ENCODE measurements around the gene USP20.
A peak's percentile ranks its signal among the peaks of the same experiment; 100 is the strongest.

Gene USP20

DNA sequence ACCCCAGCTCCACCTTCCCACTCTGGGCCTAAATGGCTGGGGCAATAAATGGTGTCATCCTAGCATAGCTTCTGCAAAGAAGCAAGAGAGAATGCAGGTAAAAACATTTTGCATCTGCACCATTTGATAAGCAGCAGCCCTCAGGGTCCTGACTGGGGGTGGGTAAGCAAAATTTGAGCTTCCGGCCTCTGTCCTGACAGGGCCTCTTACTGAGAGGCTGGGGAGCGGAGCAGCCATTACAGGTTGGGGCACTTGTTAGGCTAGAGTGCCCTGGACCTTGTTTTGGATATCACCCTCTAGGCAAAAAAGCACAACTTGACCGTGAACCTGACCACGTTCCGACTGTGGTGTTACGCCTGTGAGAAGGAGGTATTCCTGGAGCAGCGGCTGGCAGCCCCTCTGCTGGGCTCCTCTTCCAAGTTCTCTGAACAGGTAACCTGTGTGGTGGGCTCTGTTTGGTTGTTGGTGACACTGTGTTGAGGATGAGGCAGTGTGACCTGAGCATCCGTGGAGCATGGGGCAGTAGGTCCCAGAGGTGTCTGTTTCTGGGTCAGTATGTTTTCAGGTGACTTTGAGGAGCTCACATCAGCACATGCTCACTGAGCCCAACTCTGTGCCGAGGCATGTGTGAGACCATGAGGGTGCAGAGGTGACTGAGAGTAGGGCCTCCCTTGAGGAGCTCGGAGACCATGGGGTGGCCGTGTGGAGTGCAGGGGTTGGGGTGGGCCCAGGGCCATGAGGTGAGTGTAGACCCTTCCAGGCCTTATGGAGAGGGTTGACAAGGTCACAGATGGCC is 23.1 kb downstream of the USP20 start:
- no peak for DNase-seq

DNA sequence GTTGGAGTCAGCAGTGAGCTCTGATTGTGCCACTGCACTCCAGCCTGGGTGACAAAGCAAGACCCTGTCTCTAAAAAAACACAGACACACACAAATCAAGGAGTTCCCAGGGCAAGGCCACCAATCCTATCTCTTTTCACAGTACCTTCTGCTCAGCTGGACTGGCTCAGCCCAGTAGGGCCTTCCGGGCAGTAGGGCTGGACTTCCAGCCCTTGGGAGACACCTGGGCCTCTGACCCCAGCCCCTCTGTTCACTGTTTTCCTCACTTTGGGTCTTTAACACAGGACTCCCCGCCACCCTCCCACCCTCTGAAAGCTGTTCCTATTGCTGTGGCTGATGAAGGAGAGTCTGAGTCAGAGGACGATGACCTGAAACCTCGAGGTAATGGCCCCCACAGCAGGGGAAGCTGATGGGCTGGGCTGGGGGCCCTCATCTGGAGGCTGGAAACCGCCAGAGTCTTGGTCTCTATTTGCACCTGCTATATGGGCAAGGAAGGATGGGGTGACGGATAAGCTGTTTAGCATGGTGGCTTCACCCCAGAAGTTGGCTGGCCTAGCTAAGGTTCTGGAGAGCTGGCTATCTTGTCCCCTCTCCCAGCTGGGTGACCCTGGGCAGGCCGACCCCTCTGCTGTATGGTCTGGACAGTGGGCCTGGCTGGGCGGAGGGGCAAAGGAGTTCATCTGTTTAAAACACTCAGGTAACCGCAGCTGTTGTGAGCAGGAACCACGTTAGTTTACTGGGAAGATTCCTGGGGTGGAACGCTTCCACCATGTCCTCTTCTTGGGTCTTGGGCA is 25.6 kb downstream of the USP20 start:
- no peak for DNase-seq

DNA sequence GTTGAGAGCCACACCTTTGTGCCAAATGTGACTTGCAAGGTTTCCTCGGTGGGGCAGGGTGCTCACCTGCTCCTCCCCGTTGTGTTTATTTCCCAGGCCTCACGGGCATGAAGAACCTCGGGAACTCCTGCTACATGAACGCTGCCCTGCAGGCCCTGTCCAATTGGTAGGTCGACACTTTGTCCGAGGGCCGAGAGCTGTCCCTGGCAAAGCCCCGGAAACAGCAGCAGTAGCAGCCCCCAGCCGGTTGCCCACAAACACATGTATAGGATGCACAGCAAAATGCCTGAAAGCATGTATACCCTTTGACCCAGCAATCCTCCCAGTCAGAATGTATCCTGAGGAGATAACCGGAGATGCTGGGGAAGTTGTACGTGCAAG is 26.2 kb downstream of the USP20 start:
- DNase-seq = no peak

DNA sequence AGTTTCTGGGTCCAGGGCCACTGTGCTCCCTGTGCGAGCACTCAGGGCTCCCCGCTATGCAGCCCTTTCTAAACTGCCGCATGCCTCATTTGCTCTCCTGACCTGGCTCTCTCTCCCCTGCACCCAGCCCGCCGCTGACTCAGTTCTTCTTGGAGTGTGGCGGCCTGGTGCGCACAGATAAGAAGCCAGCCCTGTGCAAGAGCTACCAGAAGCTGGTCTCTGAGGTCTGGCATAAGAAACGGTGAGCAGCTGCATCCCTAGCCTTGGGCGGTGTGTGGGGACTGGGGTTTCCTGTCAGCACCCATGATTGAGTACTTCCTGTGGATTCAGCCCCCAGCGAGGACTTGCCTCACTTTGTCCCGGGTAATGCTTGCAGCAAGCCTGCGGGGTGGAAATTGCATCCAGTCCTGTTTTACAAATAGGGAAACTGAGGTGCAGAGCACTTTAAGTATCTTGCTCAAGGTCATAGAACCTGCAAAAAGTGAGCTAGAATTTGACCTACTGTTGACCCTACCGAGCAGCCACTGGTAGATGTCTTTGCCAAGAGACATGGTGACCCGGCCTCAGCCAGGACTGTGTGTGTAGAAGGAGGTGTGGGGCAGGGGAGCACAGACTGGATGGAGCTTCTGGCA is 27.9 kb downstream of the USP20 start:
- no peak for DNase-seq

DNA sequence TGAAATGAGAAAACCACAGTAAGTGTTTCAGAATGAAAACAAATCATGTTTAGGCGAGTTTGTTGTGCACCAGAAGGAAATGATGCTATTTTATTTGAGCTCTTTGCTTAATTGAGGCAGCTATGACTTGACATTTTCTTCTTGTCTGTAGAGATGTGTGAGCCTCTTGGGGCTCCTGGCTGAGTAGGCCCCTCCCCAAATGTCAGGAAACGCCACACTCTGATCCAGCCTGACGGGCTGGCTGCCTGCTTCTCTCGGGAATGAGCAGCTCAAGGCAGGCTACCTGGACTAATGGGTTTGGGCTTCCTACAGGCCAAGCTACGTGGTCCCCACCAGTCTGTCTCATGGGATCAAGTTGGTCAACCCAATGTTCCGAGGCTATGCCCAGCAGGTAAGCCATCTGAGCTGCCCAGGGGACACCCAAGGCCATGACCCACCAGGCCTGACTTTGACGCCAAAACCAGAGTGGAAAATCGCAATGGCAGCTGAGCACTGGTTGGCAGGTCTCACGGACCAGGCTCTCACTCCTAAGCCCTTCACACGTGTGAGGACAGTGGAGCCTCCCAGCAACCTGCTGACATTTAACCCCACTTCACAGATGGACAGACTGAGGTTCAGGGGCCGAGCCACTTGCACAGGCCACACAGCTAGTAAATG is 29.9 kb downstream of the USP20 start:
- DNase-seq = no peak

DNA sequence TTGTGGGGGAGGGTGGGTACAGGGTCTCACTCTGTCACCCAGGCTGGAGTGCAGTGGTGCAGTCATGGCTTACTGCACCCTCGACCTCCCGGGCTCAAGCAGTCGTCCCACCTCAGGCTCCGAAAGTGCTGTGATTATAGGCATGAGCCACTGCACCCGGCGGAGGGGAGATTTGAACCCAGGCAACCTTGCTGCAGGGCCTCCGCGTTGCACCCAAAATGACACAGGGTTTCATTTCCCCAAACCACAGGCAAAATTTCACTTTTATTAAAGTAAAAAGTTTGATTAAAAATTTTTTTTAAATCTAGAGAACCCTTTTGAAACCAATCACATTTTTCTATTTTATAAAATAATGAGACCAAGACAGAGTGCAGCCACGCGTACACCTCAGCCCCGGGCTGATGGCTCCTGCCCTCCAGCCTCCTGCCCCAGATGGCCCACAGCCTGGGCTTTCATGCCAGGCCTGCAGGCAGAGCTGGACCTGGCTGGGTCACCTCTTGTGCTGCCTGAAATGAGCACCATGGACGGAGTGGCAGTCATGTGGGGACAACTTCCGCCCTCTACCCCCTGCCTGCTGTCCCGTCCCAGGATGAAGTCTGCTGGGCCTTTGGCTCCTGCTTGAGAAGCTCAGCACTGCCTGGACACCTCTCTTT is 30.5 kb downstream of the USP20 start:
- no peak for DNase-seq

DNA sequence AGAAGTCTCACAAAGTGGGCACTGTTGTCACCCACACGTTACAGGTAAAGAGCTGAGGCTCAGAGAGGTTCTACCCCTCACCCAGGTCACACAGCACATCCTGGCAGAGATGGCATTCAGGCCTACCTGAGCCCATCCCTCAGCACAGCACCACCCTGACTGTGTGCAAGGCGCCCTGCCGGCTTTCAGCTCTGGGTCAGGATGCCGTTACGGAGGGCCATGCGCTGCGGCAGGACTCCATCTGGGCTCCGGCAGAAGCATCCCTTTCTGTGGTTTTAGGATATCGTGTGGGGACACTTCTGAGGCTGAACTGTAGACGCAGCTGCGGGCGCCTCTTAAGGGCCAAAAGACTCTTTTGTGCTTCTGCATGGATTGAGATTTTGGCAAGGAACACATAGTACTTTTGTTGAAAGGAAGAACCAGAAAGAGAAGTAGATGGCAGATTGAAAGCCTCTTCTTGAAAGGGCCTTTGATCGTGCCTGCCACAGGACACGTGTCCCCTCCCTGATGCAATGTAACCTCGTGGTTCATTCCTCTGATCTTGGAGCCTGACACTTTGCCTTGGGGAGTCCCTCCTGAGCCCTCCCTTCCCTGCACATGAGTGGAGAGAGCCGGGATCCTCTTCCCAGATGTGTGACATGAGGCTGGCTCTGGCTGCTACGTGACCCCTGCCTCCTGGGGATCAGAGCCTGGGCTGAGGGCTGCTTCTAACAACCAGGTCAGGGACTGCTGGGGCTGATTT is 31.3 kb downstream of the USP20 start:
- no peak for DNase-seq

DNA sequence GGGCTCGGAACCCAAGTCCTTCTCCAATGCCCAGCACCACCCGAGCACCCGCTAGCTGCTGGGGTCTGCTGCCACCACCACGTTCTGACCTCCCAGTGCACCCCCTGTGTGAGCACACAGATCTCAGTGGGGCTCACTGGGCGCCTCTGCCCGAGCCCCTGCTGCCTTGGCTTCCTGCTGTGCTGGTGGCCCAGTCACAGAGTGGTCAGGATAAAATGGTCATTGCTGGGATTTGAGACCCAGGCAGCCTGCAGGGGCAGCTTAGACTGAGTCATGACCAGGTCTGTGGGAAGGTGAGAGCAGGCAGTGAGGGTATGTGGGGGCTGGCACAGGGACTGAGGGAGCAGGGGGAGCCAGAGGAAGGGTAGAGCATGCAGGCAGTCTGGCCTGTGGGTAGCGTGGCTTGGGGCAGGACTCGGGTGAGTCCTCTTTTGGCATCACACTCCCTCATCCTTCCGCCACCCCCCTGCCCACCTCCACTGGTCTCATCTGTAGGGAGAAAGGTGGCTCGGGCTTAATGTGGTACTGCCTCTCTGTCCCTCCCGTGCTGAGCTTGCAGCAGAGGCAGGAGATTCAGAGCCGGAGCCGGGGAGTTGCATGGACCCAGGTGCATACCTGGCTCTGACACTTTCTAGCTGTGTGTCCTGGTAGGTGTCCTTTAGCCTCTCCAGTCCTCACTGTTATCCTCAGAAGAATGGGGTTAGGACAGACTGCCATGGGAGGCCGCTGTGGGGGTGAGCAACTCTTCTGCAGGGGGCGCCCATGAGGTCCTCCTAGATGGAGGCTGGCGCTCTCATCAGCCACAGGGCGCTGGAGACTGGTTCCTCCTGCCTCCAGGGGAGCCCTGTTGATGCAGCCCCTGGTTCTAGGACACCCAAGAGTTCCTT is 32.1 kb downstream of the USP20 start:
- no peak for DNase-seq

DNA sequence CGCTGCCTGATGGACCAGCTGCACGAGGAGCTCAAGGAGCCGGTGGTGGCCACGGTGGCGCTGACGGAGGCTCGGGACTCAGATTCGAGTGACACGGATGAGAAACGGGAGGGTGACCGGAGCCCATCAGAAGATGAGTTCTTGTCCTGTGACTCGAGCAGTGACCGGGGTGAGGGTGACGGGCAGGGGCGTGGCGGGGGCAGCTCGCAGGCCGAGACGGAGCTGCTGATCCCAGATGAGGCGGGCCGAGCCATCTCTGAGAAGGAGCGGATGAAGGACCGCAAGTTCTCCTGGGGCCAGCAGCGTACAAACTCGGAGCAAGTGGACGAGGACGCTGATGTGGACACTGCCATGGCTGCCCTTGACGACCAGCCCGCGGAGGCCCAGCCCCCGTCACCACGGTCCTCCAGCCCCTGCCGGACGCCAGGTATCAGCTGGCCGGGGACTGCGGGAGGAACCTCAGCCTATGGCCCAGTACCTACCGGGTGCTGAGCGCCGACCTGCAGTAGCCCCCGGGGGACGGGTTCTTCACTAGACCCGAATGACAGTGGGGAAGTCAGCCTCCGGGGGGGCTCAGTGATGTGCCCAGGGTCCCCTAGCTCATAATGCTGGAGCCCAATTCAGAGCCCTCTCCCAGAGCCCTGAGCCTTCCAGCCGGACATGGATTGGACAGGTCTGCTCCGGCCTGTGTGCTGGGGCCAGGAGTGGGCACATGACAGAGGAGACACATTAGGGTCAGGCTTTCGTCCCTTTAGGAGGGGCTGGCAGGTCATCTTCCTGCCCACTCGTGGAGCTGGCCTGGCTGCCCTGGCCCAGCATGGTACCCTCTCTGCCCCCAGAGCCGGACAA is 33.0 kb downstream of the USP20 start:
- DNase-seq = no peak

DNA sequence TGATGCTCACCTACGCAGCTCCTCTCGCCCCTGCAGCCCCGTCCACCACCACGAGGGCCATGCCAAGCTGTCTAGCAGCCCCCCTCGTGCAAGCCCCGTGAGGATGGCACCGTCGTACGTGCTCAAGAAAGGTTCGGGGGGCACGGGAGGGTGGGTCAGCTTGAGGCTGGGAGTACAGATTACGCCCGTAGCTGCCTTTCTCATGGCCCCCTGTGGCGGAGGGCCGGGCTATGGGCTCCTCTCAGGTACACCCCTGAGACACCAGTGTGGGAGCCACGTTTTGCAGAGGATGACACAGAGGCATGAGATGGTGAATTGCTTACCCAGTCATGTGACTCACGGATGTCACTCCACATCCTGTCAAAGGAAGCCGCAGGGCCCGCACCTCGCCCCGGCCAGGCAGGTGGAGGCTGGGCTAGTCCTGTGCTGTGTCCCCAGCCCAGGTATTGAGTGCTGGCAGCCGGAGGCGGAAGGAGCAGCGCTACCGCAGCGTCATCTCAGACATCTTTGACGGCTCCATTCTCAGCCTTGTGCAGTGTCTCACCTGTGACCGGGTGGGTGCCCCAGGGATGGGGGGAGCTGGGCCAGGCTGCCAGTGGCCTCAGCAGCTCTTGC is 33.7 kb downstream of the USP20 start:
- no peak for DNase-seq

DNA sequence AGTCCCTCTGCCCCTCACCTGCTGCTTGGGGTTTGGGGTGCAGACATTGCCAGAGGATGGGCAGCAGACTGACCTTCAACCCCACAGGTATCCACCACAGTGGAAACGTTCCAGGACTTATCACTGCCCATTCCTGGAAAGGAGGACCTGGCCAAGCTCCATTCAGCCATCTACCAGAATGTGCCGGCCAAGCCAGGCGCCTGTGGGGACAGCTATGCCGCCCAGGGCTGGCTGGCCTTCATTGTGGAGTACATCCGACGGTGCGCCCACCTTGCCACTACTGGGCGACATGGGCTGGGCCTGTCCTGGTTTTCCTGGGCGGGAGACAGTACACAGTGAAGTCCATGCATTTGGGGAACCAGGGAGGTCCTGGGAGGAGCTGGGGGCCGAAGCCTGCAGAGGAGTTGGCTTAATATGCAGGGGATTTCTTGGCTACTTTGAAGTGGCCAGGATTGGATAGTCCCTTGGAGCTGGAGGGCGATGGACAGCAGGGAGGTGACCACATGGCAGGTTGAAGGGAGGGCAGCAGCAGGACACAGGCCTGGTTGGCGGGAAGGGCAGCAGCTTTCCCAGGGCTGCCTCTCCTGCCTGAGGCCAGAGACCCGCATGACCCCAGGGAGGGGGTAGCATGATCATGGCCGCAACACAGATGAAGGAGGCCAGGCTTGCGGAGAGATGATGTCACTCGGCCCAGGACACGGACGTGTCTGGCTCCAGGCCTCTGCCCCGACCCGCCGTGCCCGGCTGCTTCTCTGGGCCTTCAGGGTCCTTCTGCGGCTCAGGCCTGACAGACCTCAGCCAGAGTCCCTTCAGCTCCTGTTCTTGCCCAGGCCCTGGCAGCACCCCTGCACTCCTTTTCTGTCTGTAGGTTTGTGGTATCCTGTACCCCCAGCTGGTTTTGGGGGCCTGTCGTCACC is 34.6 kb downstream of the USP20 start:
- no peak for DNase-seq

DNA sequence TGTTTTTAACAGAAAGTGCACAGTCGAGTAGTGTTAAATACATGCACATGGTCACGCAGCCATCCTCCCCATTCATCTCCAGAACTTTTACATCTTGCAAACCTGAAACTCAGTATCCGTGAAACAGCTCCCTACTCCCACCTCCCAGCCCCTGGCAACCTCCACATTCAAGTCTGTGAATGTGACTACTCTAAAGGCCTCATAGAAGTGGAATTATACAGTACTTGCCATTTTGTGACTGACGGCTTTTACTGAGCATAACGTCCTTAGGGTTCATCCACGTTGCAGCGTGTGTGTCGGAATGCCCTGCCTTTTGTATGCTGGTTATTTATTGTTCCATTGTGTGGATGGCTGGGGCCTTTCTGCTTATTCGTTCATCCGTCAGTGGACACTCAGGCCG is 35.8 kb downstream of the USP20 start:
- DNase-seq = no peak

DNA sequence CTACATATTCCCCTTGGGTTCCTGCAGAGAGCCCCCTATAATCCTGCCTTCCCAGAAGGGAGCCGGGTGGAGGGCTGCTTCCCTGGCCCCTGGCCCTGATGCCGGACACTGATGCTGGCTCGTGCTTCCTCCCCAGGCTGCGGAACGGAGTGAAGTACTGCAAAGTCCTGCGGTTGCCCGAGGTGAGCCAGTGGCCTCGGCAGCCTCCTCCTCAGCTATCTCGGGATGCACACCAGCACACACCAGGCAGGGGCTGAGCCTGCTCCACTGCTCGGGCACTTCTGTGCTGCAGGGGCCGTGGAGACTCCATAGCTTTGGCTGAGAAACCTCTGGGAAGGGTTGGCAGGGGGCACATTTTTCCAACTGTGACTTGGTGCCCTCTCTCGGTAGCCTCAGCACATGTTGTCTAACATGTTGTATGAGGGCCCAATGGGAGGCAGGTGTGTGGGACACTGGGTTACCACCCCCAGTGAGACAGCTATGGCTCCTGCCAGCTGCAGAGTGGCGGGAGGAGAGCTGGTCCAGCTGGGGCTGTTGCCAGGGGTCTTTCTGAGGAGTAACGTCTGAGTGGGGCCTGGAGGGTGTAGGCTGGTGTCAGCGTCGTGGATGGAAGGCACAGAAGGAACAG is 38.4 kb downstream of the USP20 start:
- no peak for DNase-seq

DNA sequence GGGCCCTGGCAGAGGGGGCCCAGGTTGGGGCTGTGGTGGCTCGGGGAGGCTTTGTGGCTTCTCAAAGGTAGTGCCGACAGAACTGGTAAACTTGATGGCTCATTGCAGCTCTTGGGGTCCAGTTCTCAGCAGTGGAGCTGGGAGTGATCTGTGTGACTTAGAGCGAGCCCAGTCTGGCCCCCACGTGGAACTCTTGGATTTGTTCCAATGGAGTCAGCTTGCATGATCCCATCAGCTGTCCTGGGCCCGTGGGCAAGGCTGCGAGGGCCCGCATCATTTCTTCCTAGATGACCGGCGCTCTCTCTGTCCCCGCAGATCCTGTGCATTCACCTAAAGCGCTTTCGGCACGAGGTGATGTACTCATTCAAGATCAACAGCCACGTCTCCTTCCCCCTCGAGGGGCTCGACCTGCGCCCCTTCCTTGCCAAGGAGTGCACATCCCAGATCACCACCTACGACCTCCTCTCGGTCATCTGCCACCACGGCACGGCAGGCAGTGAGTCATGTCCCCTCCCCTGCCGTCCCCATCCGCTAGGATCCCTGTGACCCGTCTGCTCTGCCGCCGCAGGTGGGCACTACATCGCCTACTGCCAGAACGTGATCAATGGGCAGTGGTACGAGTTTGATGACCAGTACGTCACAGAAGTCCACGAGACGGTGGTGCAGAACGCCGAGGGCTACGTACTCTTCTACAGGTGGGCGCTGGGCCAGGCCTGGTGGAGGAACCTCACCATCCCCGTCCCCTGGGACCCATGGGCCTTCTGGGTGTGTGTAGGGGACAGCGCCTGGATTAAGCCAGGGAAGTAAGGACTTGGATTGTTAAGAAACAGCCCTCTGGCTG is 39.2 kb downstream of the USP20 start:
- no peak for DNase-seq

DNA sequence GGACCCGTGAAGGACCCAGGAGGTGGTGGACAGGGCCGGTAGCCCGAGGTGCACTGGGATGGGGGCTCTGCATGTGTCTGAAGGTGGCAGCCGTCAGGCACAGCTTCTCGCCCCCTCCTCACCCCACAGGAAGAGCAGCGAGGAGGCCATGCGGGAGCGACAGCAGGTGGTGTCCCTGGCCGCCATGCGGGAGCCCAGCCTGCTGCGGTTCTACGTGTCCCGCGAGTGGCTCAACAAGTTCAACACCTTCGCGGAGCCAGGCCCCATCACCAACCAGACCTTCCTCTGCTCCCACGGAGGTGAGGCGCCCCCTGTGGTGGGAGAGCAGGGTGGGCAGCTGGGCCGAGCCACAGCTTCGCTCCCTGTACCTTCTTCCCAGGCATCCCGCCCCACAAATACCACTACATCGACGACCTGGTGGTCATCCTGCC is 39.9 kb downstream of the USP20 start:
- no peak for DNase-seq

DNA sequence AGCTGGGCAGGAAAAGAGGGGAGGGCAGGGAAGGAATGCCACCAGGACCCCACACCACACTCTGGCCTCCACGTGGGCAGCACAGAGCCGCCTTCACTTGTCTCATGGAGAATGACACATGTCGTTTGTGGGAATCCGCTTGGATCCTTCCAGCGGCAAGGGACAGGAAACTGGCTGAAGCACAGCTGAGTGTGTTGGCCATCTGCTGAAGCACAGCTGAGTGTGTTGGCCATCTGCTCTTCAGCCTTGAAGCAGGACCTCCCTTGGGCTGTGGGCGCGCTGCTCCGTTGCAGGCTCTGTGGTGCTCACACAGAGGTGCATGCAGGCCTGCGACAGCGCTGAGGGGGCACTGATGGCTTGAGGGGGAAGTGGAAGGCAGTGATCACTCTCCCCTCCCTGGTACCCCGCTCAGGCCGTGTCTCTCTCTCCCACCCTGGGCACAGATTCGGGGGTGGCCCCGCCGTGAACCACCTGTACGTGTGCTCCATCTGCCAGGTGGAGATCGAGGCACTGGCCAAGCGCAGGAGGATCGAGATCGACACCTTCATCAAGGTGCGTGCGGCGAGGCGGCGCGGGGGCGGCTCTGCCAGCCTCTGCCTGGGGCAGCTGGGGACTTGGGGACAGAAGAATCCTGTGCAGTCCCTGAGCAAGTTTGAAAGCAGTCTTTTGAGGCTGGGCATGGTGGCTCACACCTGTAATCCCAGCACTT is 40.6 kb downstream of the USP20 start:
- DNase-seq = peak; percentile 42

Measured in DMS 273 treated with DMSO at 0.1 percent for 48 hours (cell line).